OCI-LY1 (cell line): ENCODE data around the gene ZNF766.

Experiments used
- H2AFZ ChIP-seq: fragments of 200-600 bp; sonication (generic), shearing (Covaris generic); 2 replicates; pipeline ENCODE4 v1.6.0; 2014; ENCODE audit warnings: antibody characterized with exemption, mild to moderate bottlenecking, low read length
- H3F3A ChIP-seq: fragments of 200-600 bp; sonication (generic), shearing (Covaris generic); 2 replicates; pipeline ENCODE4 v1.6.0; 2014; ENCODE audit warnings: mild to moderate bottlenecking, antibody characterized with exemption, low read length, moderate library complexity; ENCODE audit not compliant: insufficient read depth
- H3K27ac ChIP-seq: fragments of 200-600 bp; sonication (generic); 2 replicates; pipeline ENCODE4 v1.5.1; 2014; ENCODE audit warnings: low read length, mixed run types, mild to moderate bottlenecking, low read depth; ENCODE audit not compliant: poor library complexity, severe bottlenecking
- H3K27me3 ChIP-seq: fragments of 200-600 bp; sonication (generic); 2 replicates; pipeline ENCODE4 v1.6.0; 2014; ENCODE audit warnings: antibody characterized with exemption, mild to moderate bottlenecking, low read length, moderate library complexity; ENCODE audit not compliant: insufficient read depth
- H3K36me3 ChIP-seq: fragments of 200-600 bp; sonication (generic); 2 replicates; pipeline ENCODE4 v1.6.1; 2014; ENCODE audit warnings: mild to moderate bottlenecking, antibody characterized with exemption, low read length, moderate library complexity, mixed read lengths; ENCODE audit not compliant: insufficient read depth
- H3K4me1 ChIP-seq: fragments of 200-600 bp; sonication (generic); 2 replicates; pipeline ENCODE4 v1.5.1; 2014; ENCODE audit warnings: mild to moderate bottlenecking, low read length, moderate library complexity; ENCODE audit not compliant: insufficient read depth, severe bottlenecking
- H3K4me2 ChIP-seq: fragments of 200-600 bp; sonication (generic), shearing (Covaris generic); 2 replicates; pipeline ENCODE4 v1.6.1; 2014; ENCODE audit warnings: low read length
- H3K4me3 ChIP-seq: fragments of 200-600 bp; sonication (generic); 2 replicates; pipeline ENCODE4 v1.5.1; 2014; ENCODE audit warnings: low read length, low read depth, mild to moderate bottlenecking, mixed read lengths; ENCODE audit not compliant: poor library complexity, severe bottlenecking
- H3K79me2 ChIP-seq: fragments of 200-600 bp; shearing (Covaris generic); 2 replicates; pipeline ENCODE4 v1.6.1; 2016; ENCODE audit warnings: mixed run types, low read length, mixed read lengths; ENCODE audit not compliant: insufficient read depth
- H3K9ac ChIP-seq: fragments of 200-600 bp; sonication (generic), shearing (Covaris generic); 2 replicates; pipeline ENCODE4 v1.6.1; 2014; ENCODE audit warnings: mild to moderate bottlenecking, low read length, mixed read lengths
- H3K9me2 ChIP-seq: fragments of 200-600 bp; sonication (generic), shearing (Covaris generic); 2 replicates; pipeline ENCODE4 v1.6.1; 2014; ENCODE audit warnings: low read depth, mild to moderate bottlenecking, low read length, mixed read lengths
- H3K9me3 ChIP-seq: fragments of 200-600 bp; shearing (Covaris generic); 2 replicates; pipeline ENCODE4 v1.6.1; 2014; ENCODE audit warnings: low read length, mixed read lengths
- H4K20me1 ChIP-seq: fragments of 200-600 bp; sonication (generic), shearing (Covaris generic); 2 replicates; pipeline ENCODE4 v1.6.0; 2016; ENCODE audit warnings: mild to moderate bottlenecking, low read length; ENCODE audit not compliant: insufficient read depth
- CTCF ChIP-seq: fragments of 200-600 bp; sonication (generic), shearing (Covaris generic); IDR thresholded peaks from 2 replicates; pipeline ENCODE4 v1.5.1; 2017; ENCODE audit warnings: mild to moderate bottlenecking, antibody characterized with exemption, low read length, moderate library complexity, mixed read lengths
- EZH2 ChIP-seq: fragments of 200-600 bp; sonication (generic), shearing (Covaris generic); IDR thresholded peaks from 2 replicates; pipeline ENCODE4 v1.8.0; 2017; ENCODE audit warnings: borderline replicate concordance, mixed run types, mild to moderate bottlenecking, antibody characterized with exemption, low read length, moderate library complexity, mixed read lengths

The ZNF766 gene

GRCh38 chr19:52227196-52227940 lies 42.0 kb upstream of the ZNF766 start:
- Histone ChIP-seq H3K4me2 (no peak overlapping the region), H3K9me3 (no peaks in the 10 kb centered on the region), H3K9me2 (no peaks in the 10 kb centered on the region), H2AFZ (no peak overlapping the region), H3K27ac (no peak overlapping the region), H3K4me3 (no peak overlapping the region), H3K79me2 (no peaks in the 10 kb centered on the region), H3K4me1 (no peaks in the 10 kb centered on the region), H3K36me3 (peaks cover 68% of the 10 kb centered on the region), H4K20me1 (no peaks in the 10 kb centered on the region), H3K9ac (no peak overlapping the region), H3K27me3 (no peaks in the 10 kb centered on the region), H3F3A (no peaks in the 10 kb centered on the region)
- no peak for TF ChIP-seq CTCF
- no peak for TF ChIP-seq EZH2

DNA sequence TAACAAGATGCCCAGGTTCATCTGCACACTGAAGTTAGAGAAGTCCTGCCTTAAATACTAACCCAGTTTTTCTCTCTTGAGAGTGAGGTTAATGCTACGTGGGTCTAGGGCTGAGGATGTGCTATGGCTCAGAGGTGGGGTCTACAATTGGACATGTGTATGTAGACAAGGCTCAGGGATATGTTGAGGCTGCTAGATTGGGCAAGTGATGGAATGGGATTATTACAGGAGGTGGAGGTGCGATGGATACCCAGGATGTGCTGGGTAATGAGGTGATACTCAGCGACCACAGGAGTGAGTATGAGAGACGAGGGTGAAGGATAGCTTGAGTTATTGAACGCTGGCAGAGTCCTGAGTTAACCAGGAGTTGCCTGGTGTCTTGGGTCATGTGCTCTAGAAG lies 41.4 kb upstream of the ZNF766 start:
- Histone ChIP-seq H3F3A (no peaks in the 10 kb centered on the region), H3K4me2 (no peak overlapping the region), H3K9me3 (no peaks in the 10 kb centered on the region), H3K27me3 (no peaks in the 10 kb centered on the region), H3K4me3 (no peak overlapping the region), H3K36me3 (peaks cover 61% of the 10 kb centered on the region), H2AFZ (no peak overlapping the region), H4K20me1 (no peaks in the 10 kb centered on the region), H3K27ac (no peak overlapping the region), H3K4me1 (no peaks in the 10 kb centered on the region), H3K9me2 (no peaks in the 10 kb centered on the region), H3K79me2 (no peaks in the 10 kb centered on the region), H3K9ac (no peak overlapping the region)
- no peak for TF ChIP-seq EZH2
- TF ChIP-seq CTCF = no peak

DNA sequence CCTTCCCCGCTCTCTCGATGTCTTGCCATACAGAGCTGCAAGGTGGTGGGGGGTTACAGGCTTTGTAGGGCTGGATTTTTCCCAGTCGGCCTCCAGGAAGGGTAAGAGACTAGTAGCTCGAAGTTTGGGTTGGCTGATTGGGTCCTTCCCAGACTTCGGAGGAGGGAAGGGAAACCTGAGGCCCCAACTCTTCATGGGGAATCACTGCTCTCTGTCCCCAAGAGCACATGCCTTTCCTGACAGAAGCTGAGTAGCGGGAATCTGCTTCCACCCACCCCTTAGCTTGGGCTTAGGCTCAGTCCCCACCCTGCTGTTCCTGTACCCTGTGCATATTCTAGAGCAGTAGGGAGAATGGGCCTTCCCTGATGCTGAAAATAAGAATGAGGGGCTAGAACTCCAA lies 39.9 kb upstream of the ZNF766 start:
- Histone ChIP-seq H3F3A (no peaks in the 10 kb centered on the region), H3K36me3 (peaks cover 46% of the 10 kb centered on the region), H4K20me1 (no peaks in the 10 kb centered on the region), H3K4me1 (no peaks in the 10 kb centered on the region), H3K4me3 (no peak overlapping the region), H3K9ac (no peak overlapping the region), H3K9me3 (no peaks in the 10 kb centered on the region), H2AFZ (no peak overlapping the region), H3K27me3 (no peaks in the 10 kb centered on the region), H3K9me2 (no peaks in the 10 kb centered on the region), H3K27ac (no peak overlapping the region), H3K79me2 (no peaks in the 10 kb centered on the region), H3K4me2 (no peak overlapping the region)
- TF ChIP-seq EZH2 = no peak
- TF ChIP-seq CTCF = no peak
